K562 (cell line): ENCODE results near the gene IGSF3. TPM values are rescaled to one million over a fixed set of nuclear protein-coding genes. Genes with fewer than 3 reads are reported as not detected.

Experiments used
- ARID4B ChIP-seq: sonication (generic); formaldehyde crosslinking; IDR thresholded peaks from 2 replicates; pipeline ENCODE4 v1.8.0; 2022; ENCODE audit warnings: mild to moderate bottlenecking, missing genetic modification reagents
- CEBPG ChIP-seq, 3 experiments: fragments of 200-800 bp in 1 of 3; sonication (Bioruptor generic) in 1 of 3; sonication (generic) in 1 of 3; formaldehyde crosslinking in 1 of 3; IDR thresholded peaks in 2 of 3; conservative IDR thresholded peaks in 1 of 3; 2 replicates each; pipeline versions ENCODE4 v1.6.1 to v1.8.0; 2016 to 2022; ENCODE audit warnings: missing compliant biosample characterization in 2 of 3, missing genetic modification characterization in 2 of 3, mild to moderate bottlenecking in 1 of 3, missing genetic modification reagents in 1 of 3
- FOSL1 ChIP-seq: fragments of 200-800 bp; sonication (Bioruptor generic); conservative IDR thresholded peaks from 2 replicates; pipeline ENCODE4 v1.6.1; 2016; ENCODE audit warnings: missing genetic modification characterization, missing compliant biosample characterization
- GTF2A2 ChIP-seq: IDR thresholded peaks from 2 replicates; pipeline ENCODE4 v1.6.1; 2016; ENCODE audit warnings: mild to moderate bottlenecking, missing genetic modification characterization, missing compliant biosample characterization
- KHSRP ChIP-seq: fragments of 450-650 bp; IDR thresholded peaks from 2 replicates; pipeline ENCODE4 v1.6.1; 2017
- NFATC3 ChIP-seq: fragments of 450-650 bp; IDR thresholded peaks from 2 replicates; pipeline ENCODE4 v1.6.1; 2017; ENCODE audit warnings: mild to moderate bottlenecking
- NFE2 ChIP-seq: IDR thresholded peaks from 2 replicates; pipeline ENCODE4 v1.6.1; 2014; ENCODE audit warnings: antibody characterized with exemption, low read depth
- NR2F6 ChIP-seq: fragments of 450-650 bp; formaldehyde crosslinking; IDR thresholded peaks from 2 replicates; pipeline ENCODE4 v1.4.0; 2020; ENCODE audit warnings: mild to moderate bottlenecking
- NR4A1 ChIP-seq, 2 experiments: fragments of 250-450 bp in 1 of 2; fragments of 450-650 bp in 1 of 2; sonication (Bioruptor Pico) in 1 of 2; IDR thresholded peaks; 2 replicates each; pipeline versions ENCODE4 v1.4.0 to v1.6.1; 2016 to 2020; ENCODE audit warnings: mild to moderate bottlenecking in 2 of 2, missing compliant biosample characterization in 1 of 2, missing genetic modification characterization in 1 of 2, moderate library complexity in 1 of 2
- TAF7 ChIP-seq: fragments of 450-650 bp; IDR thresholded peaks from 2 replicates; pipeline ENCODE4 v1.6.1; 2016; ENCODE audit warnings: missing genetic modification characterization, missing compliant biosample characterization
- XRCC3 ChIP-seq: fragments of 450-650 bp; IDR thresholded peaks from 2 replicates; pipeline ENCODE4 v1.6.1; 2017; ENCODE audit warnings: mild to moderate bottlenecking, moderate library complexity
- ZEB2 ChIP-seq: fragments of 450-650 bp; IDR thresholded peaks from 2 replicates; pipeline ENCODE4 v1.6.1; 2016
- ZNF134 ChIP-seq: fragments of 250-450 bp; sonication (Bioruptor Pico); conservative IDR thresholded peaks from 2 replicates; pipeline ENCODE4 v1.4.0; 2020
- polyA plus RNA-seq, 8 experiments: library from polyadenylated mRNA; depleted of rRNA in 4 of 8; stranded (reverse) in 5 of 8; unstranded in 3 of 8; fragments of >200 nt; fragmentation: Nextera tagmentation in 2 of 8; fragmentation: Illumina TruSeq in 1 of 8; extraction: Ambion mirVana in 2 of 8; extraction: Trizol in 1 of 8; gene quantifications; 2 replicates each; pipeline versions ENCODE4 v1.2.1 to v1.2.3, GENCODE V29; 2011 to 2014; ENCODE audit warnings: inconsistent platforms in 1 of 8, missing spikeins in 1 of 8
- total RNA-seq, 7 experiments: library from RNA; depleted of rRNA in 6 of 7; stranded (reverse); fragments of >200 nt in 6 of 7; fragmentation: Illumina TruSeq in 2 of 7; extraction: Trizol in 2 of 7; gene quantifications; 2 replicates each; pipeline versions ENCODE4 v1.2.1 to v1.2.3, GENCODE V29; 2011 to 2021; ENCODE audit warnings: low replicate concordance in 1 of 7
- TF ChIP-seq, protein P1 (sequence below): sonication (generic); formaldehyde crosslinking; IDR thresholded peaks from 2 replicates; pipeline ENCODE4 v1.8.0; 2023; ENCODE audit warnings: missing genetic modification reagents, mild to moderate bottlenecking, borderline replicate concordance
- TF ChIP-seq, protein P2 (sequence below): sonication (generic); formaldehyde crosslinking; IDR thresholded peaks from 2 replicates; pipeline ENCODE4 v1.8.0; 2022; ENCODE audit warnings: mild to moderate bottlenecking, missing genetic modification reagents
- TF ChIP-seq, protein P3 (sequence below): fragments of 250-450 bp; sonication (Bioruptor Pico); IDR thresholded peaks from 2 replicates; pipeline ENCODE4 v1.8.0; 2022; ENCODE audit warnings: moderate library complexity, mild to moderate bottlenecking, inconsistent platforms

Gene IGSF3
- total and polyA plus RNA-seq, 9 of the 15 experiments (the other 6 are each of a cell fraction or from before 2014, with no cell fraction given), result 1.1 to 15.0 (median 8.3) TPM

DNA sequence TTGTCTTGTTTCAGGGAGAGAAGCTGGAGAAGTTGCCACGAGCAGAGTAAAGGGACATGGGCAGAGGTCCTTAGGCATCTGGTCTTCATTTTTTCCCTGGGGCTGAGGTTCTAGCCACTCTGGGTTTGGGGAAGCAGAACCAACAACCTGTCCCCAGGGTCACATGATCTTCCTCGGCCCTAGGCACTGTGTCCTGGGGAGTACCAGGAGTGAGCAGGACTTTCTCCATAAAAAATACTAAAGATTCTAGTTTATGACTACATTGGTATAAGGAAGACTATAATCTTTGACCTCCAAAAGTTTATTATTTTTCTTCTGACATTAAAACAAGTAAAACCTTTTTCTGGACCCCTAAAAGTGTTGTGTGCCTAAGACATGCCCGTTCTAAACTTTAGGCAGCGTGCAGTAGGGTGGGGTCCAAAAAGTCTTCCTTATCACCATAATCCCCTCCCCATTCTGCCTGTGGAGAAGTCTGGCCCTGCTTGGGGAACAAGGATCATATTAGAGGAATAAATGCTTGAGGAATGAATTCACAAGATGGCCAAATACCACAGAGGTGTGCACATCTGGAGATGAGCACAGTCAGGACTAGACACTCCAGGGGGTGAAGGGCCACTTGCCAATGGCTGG, 19.3 kb upstream of the IGSF3 start (continued):
- TF ChIP-seq NFATC3 (0 out of 2 replicates have a peak, but pooled peaks have one; percentile 35), FOSL1 (tag) (no peak), ZEB2 (no peak), NR2F6 (no peak), CEBPG (CRISPR knock-in tag; IDR thresholded peaks at IDR 0.05) (no peak), CEBPG (tag; conservative IDR thresholded peaks at IDR 0.05 in 1 of 2, IDR thresholded peaks at IDR 0.05 in 1 of 2) (no peak), KHSRP (no peak), NR4A1 (CRISPR knock-in tag; IDR thresholded peaks at IDR 0.05) (no peak), NR4A1 (tag; IDR thresholded peaks at IDR 0.05) (0 out of 2 replicates have a peak, but pooled peaks have one; percentile 88), XRCC3 (no peak), ZNF134 (CRISPR knock-in tag) (no peak), TAF7 (tag) (0 out of 2 replicates have a peak, but pooled peaks have one; percentile 8), NFE2 (no peak), GTF2A2 (peak; percentile 43; the same call in 1 of the 2 replicates), ARID4B (CRISPR knock-in tag) (no peak)
- TF ChIP-seq, protein P1, sequence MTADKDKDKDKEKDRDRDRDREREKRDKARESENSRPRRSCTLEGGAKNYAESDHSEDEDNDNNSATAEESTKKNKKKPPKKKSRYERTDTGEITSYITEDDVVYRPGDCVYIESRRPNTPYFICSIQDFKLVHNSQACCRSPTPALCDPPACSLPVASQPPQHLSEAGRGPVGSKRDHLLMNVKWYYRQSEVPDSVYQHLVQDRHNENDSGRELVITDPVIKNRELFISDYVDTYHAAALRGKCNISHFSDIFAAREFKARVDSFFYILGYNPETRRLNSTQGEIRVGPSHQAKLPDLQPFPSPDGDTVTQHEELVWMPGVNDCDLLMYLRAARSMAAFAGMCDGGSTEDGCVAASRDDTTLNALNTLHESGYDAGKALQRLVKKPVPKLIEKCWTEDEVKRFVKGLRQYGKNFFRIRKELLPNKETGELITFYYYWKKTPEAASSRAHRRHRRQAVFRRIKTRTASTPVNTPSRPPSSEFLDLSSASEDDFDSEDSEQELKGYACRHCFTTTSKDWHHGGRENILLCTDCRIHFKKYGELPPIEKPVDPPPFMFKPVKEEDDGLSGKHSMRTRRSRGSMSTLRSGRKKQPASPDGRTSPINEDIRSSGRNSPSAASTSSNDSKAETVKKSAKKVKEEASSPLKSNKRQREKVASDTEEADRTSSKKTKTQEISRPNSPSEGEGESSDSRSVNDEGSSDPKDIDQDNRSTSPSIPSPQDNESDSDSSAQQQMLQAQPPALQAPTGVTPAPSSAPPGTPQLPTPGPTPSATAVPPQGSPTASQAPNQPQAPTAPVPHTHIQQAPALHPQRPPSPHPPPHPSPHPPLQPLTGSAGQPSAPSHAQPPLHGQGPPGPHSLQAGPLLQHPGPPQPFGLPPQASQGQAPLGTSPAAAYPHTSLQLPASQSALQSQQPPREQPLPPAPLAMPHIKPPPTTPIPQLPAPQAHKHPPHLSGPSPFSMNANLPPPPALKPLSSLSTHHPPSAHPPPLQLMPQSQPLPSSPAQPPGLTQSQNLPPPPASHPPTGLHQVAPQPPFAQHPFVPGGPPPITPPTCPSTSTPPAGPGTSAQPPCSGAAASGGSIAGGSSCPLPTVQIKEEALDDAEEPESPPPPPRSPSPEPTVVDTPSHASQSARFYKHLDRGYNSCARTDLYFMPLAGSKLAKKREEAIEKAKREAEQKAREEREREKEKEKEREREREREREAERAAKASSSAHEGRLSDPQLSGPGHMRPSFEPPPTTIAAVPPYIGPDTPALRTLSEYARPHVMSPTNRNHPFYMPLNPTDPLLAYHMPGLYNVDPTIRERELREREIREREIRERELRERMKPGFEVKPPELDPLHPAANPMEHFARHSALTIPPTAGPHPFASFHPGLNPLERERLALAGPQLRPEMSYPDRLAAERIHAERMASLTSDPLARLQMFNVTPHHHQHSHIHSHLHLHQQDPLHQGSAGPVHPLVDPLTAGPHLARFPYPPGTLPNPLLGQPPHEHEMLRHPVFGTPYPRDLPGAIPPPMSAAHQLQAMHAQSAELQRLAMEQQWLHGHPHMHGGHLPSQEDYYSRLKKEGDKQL (CRISPR knock-in tag), result no peak
- TF ChIP-seq, protein P2, sequence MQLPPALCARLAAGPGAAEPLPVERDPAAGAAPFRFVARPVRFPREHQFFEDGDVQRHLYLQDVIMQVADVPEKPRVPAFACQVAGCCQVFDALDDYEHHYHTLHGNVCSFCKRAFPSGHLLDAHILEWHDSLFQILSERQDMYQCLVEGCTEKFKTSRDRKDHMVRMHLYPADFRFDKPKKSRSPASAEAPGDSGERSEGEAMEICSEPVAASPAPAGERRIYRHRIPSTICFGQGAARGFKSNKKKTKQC (CRISPR knock-in tag), result no peak; the same call in 1 of the 2 replicates
- TF ChIP-seq, protein P3, sequence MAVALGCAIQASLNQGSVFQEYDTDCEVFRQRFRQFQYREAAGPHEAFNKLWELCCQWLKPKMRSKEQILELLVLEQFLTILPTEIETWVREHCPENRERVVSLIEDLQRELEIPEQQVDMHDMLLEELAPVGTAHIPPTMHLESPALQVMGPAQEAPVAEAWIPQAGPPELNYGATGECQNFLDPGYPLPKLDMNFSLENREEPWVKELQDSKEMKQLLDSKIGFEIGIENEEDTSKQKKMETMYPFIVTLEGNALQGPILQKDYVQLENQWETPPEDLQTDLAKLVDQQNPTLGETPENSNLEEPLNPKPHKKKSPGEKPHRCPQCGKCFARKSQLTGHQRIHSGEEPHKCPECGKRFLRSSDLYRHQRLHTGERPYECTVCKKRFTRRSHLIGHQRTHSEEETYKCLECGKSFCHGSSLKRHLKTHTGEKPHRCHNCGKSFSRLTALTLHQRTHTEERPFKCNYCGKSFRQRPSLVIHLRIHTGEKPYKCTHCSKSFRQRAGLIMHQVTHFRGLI (CRISPR knock-in tag), result 0 out of 2 replicates have a peak, but pooled peaks have one; percentile 32
